Measurements from ENCODE around the gene ARHGAP40.

Gene ARHGAP40

DNA sequence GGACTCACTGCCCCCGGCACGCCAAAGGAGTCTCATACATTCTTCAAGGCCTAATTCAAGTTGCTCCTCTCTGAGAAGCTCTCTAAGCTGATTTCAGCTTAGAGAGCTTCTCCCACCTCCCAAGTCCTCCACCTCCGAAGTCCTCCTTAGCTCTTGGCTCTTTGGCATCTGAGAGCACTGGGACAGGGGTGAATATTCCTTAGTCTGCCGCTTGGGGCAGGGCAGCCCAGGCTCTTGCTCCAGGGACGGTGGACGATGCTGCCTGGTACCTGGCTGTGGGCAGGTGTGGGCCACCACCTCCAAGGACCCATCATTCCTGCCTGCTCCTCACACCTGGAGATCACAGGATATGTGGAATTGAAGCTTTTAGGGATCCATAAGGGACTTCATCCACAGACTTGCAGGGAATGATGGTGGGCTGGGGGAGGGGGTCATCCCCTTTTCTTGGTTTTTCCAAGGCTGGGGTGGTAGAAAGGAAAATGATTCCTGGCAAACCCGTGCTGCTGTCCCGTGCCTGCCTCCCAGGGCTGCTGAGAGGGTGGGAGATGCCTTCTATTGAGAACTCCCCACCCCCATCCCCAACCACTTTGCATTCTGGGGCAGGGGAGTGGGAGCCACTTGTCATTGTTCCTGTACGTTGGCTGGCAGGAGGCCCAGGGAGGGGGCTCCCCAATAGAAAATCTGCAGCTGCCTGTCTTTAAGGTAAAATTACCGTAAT lies 57.4 kb downstream of the ARHGAP40 start (continued):
- TF ChIP-seq SNAI2 (CRISPR knock-in tag; IDR thresholded peaks at IDR 0.05), result no peak

DNA sequence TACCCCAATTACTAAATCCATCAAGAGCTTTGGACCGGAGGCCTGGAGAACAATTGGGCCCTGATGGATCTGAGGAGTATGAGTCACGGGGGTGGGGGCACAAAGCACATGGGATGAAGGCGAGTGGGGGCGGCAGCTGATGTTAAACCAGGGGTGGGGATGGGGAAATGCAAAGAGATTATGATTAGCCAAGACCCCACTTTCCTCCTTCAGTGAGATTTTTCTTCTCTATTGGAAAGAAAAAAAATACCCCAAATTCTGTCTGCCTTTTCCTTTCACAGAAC lies 57.9 kb downstream of the ARHGAP40 start:
- no peak for TF ChIP-seq PPARA (CRISPR knock-in tag; IDR thresholded peaks at IDR 0.05; ENCODE audit: borderline replicate concordance)
- TF ChIP-seq TOX (CRISPR knock-in tag; IDR thresholded peaks at IDR 0.05; ENCODE audit: borderline replicate concordance), result no peak
- no peak for TF ChIP-seq OSR1 (CRISPR knock-in tag; IDR thresholded peaks at IDR 0.05)
- no peak for TF ChIP-seq CSDC2 (CRISPR knock-in tag; IDR thresholded peaks at IDR 0.05)
- no peak for TF ChIP-seq ZNF565 (CRISPR knock-in tag; conservative IDR thresholded peaks at IDR 0.05; ENCODE audit: low read depth)
- no peak for TF ChIP-seq ZNF8 (CRISPR knock-in tag; IDR thresholded peaks at IDR 0.05)
- TF ChIP-seq ARNTL (CRISPR knock-in tag; IDR thresholded peaks at IDR 0.05; ENCODE audit: borderline replicate concordance, low read depth), result no peak
- no peak for TF ChIP-seq ISL1 (CRISPR knock-in tag; IDR thresholded peaks at IDR 0.05)
- TF ChIP-seq, protein P1, sequence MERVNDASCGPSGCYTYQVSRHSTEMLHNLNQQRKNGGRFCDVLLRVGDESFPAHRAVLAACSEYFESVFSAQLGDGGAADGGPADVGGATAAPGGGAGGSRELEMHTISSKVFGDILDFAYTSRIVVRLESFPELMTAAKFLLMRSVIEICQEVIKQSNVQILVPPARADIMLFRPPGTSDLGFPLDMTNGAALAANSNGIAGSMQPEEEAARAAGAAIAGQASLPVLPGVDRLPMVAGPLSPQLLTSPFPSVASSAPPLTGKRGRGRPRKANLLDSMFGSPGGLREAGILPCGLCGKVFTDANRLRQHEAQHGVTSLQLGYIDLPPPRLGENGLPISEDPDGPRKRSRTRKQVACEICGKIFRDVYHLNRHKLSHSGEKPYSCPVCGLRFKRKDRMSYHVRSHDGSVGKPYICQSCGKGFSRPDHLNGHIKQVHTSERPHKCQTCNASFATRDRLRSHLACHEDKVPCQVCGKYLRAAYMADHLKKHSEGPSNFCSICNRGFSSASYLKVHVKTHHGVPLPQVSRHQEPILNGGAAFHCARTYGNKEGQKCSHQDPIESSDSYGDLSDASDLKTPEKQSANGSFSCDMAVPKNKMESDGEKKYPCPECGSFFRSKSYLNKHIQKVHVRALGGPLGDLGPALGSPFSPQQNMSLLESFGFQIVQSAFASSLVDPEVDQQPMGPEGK (CRISPR knock-in tag; IDR thresholded peaks at IDR 0.05; ENCODE audit: borderline replicate concordance), result no peak
- TF ChIP-seq, protein P2, sequence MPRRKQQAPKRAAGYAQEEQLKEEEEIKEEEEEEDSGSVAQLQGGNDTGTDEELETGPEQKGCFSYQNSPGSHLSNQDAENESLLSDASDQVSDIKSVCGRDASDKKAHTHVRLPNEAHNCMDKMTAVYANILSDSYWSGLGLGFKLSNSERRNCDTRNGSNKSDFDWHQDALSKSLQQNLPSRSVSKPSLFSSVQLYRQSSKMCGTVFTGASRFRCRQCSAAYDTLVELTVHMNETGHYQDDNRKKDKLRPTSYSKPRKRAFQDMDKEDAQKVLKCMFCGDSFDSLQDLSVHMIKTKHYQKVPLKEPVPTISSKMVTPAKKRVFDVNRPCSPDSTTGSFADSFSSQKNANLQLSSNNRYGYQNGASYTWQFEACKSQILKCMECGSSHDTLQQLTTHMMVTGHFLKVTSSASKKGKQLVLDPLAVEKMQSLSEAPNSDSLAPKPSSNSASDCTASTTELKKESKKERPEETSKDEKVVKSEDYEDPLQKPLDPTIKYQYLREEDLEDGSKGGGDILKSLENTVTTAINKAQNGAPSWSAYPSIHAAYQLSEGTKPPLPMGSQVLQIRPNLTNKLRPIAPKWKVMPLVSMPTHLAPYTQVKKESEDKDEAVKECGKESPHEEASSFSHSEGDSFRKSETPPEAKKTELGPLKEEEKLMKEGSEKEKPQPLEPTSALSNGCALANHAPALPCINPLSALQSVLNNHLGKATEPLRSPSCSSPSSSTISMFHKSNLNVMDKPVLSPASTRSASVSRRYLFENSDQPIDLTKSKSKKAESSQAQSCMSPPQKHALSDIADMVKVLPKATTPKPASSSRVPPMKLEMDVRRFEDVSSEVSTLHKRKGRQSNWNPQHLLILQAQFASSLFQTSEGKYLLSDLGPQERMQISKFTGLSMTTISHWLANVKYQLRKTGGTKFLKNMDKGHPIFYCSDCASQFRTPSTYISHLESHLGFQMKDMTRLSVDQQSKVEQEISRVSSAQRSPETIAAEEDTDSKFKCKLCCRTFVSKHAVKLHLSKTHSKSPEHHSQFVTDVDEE (CRISPR knock-in tag; IDR thresholded peaks at IDR 0.05), result no peak
- TF ChIP-seq SNAI2 (CRISPR knock-in tag; IDR thresholded peaks at IDR 0.05), result no peak
- no peak for ATAC-seq

DNA sequence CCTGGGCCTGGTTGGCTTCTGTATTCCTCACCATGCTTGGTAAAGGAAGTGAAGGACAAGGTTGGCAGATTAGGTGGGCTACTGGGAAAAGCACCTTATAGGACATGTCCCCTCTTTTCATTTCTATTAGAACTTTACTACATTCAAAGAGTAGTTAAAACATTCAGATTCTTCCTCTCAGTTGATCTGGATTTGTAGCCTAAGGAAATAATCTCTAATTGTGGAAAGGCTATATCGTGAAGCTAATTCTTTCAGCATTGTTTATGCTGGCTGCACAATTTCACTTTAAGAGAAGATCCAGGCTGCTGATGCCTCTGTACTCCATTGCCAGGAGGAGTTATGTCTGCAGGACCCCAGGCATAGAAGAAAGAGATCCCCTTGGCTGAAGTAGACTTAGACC lies 58.8 kb downstream of the ARHGAP40 start:
- TF ChIP-seq, protein P2 (CRISPR knock-in tag; IDR thresholded peaks at IDR 0.05), result no peak
- no peak for TF ChIP-seq ISL1 (CRISPR knock-in tag; IDR thresholded peaks at IDR 0.05)
- no peak for TF ChIP-seq ZNF8 (CRISPR knock-in tag; IDR thresholded peaks at IDR 0.05)
- no peak for TF ChIP-seq PPARA (CRISPR knock-in tag; IDR thresholded peaks at IDR 0.05; ENCODE audit: borderline replicate concordance)
- TF ChIP-seq, protein P1 (CRISPR knock-in tag; IDR thresholded peaks at IDR 0.05; ENCODE audit: borderline replicate concordance), result no peak
- TF ChIP-seq ZFP3 (CRISPR knock-in tag; IDR thresholded peaks at IDR 0.05), result no peak
- ATAC-seq, result no peak

DNA sequence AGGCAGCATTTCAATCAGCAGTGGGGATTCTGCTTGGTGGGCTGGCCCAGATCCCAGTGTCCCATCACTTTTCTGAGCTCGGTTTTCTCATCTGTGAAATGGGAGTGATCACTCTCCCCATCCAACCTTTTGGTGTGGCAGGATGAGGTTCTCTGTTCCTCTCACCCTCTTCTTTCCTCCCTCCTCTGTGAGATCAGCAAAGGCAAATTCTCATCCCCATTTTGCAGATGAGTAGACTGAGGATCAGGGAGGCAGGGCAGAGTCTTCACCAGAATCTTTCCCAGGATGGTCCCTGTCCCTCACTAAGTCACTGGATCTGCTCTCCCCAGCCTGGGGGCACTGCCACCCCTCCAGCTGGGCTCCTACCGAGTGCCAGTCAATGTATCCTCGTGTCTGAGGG lies 62.1 kb downstream of the ARHGAP40 start:
- ATAC-seq, result no peak
- no peak for TF ChIP-seq ZNF565 (CRISPR knock-in tag; conservative IDR thresholded peaks at IDR 0.05; ENCODE audit: low read depth)
- no peak for TF ChIP-seq RARB (CRISPR knock-in tag; IDR thresholded peaks at IDR 0.05)
- TF ChIP-seq GLIS3 (CRISPR knock-in tag; IDR thresholded peaks at IDR 0.05), result no peak
- no peak for TF ChIP-seq ZNF8 (CRISPR knock-in tag; IDR thresholded peaks at IDR 0.05)
- TF ChIP-seq OSR1 (CRISPR knock-in tag; IDR thresholded peaks at IDR 0.05), result no peak
- no peak for TF ChIP-seq ZNF70 (CRISPR knock-in tag; IDR thresholded peaks at IDR 0.05)
- no peak for TF ChIP-seq ZFP30 (CRISPR knock-in tag; IDR thresholded peaks at IDR 0.05)
- TF ChIP-seq, protein P3, sequence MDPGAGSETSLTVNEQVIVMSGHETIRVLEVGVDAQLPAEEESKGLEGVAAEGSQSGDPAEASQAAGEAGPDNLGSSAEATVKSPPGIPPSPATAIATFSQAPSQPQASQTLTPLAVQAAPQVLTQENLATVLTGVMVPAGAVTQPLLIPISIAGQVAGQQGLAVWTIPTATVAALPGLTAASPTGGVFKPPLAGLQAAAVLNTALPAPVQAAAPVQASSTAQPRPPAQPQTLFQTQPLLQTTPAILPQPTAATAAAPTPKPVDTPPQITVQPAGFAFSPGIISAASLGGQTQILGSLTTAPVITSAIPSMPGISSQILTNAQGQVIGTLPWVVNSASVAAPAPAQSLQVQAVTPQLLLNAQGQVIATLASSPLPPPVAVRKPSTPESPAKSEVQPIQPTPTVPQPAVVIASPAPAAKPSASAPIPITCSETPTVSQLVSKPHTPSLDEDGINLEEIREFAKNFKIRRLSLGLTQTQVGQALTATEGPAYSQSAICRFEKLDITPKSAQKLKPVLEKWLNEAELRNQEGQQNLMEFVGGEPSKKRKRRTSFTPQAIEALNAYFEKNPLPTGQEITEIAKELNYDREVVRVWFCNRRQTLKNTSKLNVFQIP (CRISPR knock-in tag; IDR thresholded peaks at IDR 0.05; ENCODE audit: borderline replicate concordance, low read depth), result no peak
- TF ChIP-seq, protein P2 (CRISPR knock-in tag; IDR thresholded peaks at IDR 0.05), result no peak
- TF ChIP-seq BACH2 (CRISPR knock-in tag; IDR thresholded peaks at IDR 0.05; ENCODE audit: borderline replicate concordance), result no peak
- TF ChIP-seq TOX (CRISPR knock-in tag; IDR thresholded peaks at IDR 0.05; ENCODE audit: borderline replicate concordance), result no peak
- TF ChIP-seq, protein P4, sequence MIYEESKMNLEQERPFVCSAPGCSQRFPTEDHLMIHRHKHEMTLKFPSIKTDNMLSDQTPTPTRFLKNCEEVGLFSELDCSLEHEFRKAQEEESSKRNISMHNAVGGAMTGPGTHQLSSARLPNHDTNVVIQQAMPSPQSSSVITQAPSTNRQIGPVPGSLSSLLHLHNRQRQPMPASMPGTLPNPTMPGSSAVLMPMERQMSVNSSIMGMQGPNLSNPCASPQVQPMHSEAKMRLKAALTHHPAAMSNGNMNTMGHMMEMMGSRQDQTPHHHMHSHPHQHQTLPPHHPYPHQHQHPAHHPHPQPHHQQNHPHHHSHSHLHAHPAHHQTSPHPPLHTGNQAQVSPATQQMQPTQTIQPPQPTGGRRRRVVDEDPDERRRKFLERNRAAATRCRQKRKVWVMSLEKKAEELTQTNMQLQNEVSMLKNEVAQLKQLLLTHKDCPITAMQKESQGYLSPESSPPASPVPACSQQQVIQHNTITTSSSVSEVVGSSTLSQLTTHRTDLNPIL (CRISPR knock-in tag; IDR thresholded peaks at IDR 0.05; ENCODE audit: low read depth), result no peak
- TF ChIP-seq PPARA (CRISPR knock-in tag; IDR thresholded peaks at IDR 0.05; ENCODE audit: borderline replicate concordance), result no peak
- no peak for TF ChIP-seq ZFP3 (CRISPR knock-in tag; IDR thresholded peaks at IDR 0.05)
